HepG2 (cell line): ENCODE results near the gene THPO. TPM values are rescaled to one million over a fixed set of nuclear protein-coding genes. Genes with fewer than 3 reads are reported as not detected.

ENCODE experiments used
- CBX5 ChIP-seq: sonication (generic); formaldehyde crosslinking; IDR thresholded peaks from 2 replicates; pipeline ENCODE4 v1.4.0; 2020; ENCODE audit warnings: missing genetic modification reagents, borderline replicate concordance
- CHD2 ChIP-seq: IDR thresholded peaks from 2 replicates; pipeline ENCODE4 v1.6.1; 2011; ENCODE audit warnings: low read depth, low read length, improper control_type of control experiment
- FOXA3 ChIP-seq: IDR thresholded peaks from 2 replicates; pipeline ENCODE4 v1.6.1; 2016; ENCODE audit warnings: missing genetic modification reagents, missing compliant biosample characterization
- HMGA1 ChIP-seq: sonication (generic); formaldehyde crosslinking; conservative IDR thresholded peaks from 2 replicates; pipeline ENCODE4 v1.4.0; 2020; ENCODE audit warnings: missing genetic modification reagents
- HOXA7 ChIP-seq: sonication (generic); formaldehyde crosslinking; IDR thresholded peaks from 2 replicates; pipeline ENCODE4 v1.8.1; 2022; ENCODE audit warnings: mild to moderate bottlenecking, missing genetic modification reagents, moderate library complexity
- KLF16 ChIP-seq, 2 experiments: sonication (generic) in 1 of 2; formaldehyde crosslinking in 1 of 2; IDR thresholded peaks; 2 replicates each; pipeline versions ENCODE4 v1.6.1 to v1.8.0; 2016 to 2023; ENCODE audit warnings: missing genetic modification reagents in 2 of 2, missing compliant biosample characterization in 1 of 2
- MBD4 ChIP-seq: IDR thresholded peaks from 2 replicates; pipeline ENCODE4 v1.6.1; 2012; ENCODE audit warnings: low read length, inconsistent platforms, borderline replicate concordance
- NCOA1 ChIP-seq: sonication (generic); formaldehyde crosslinking; IDR thresholded peaks from 2 replicates; pipeline ENCODE4 v1.9.0; 2021; ENCODE audit warnings: missing genetic modification reagents
- NCOA5 ChIP-seq: sonication (generic); formaldehyde crosslinking; IDR thresholded peaks from 2 replicates; pipeline ENCODE4 v1.4.0; 2020; ENCODE audit warnings: missing genetic modification reagents
- NFKB2 ChIP-seq: sonication (generic); formaldehyde crosslinking; IDR thresholded peaks from 2 replicates; pipeline ENCODE4 v1.4.0; 2020; ENCODE audit warnings: missing genetic modification reagents, borderline replicate concordance
- NR1H2 ChIP-seq: sonication (generic); formaldehyde crosslinking; IDR thresholded peaks from 2 replicates; pipeline ENCODE4 v1.8.1; 2022; ENCODE audit warnings: low read depth, missing genetic modification reagents, borderline replicate concordance
- RBM22 ChIP-seq: fragments of 200-400 bp; formaldehyde crosslinking; optimal IDR thresholded peaks from 2 replicates; pipeline ENCODE3; 2017; ENCODE audit warnings: mild to moderate bottlenecking, low read length, moderate library complexity
- ZBTB1 ChIP-seq: sonication (generic); formaldehyde crosslinking; IDR thresholded peaks from 2 replicates; pipeline ENCODE4 v1.4.0; 2020; ENCODE audit warnings: missing genetic modification reagents, borderline replicate concordance
- ZFX ChIP-seq: sonication (generic); formaldehyde crosslinking; IDR thresholded peaks from 2 replicates; pipeline ENCODE4 v1.4.0; 2020; ENCODE audit warnings: mild to moderate bottlenecking, low read depth, missing genetic modification reagents, moderate library complexity
- ZMAT3 ChIP-seq: sonication (generic); formaldehyde crosslinking; conservative IDR thresholded peaks from 2 replicates; pipeline ENCODE4 v1.7.0; 2021; ENCODE audit warnings: missing genetic modification reagents
- ZNF101 ChIP-seq: sonication (generic); formaldehyde crosslinking; IDR thresholded peaks from 2 replicates; pipeline ENCODE4 v1.4.0; 2020; ENCODE audit warnings: mild to moderate bottlenecking, low read depth, missing genetic modification reagents, borderline replicate concordance
- ZNF121 ChIP-seq: sonication (generic); formaldehyde crosslinking; IDR thresholded peaks from 2 replicates; pipeline ENCODE4 v1.5.0; 2020; ENCODE audit warnings: mild to moderate bottlenecking, missing genetic modification reagents
- ZNF292 ChIP-seq: sonication (generic); formaldehyde crosslinking; IDR thresholded peaks from 2 replicates; pipeline ENCODE4 v1.8.1; 2022; ENCODE audit warnings: mild to moderate bottlenecking, low read depth, missing genetic modification reagents, borderline replicate concordance
- ZNF530 ChIP-seq: sonication (generic); formaldehyde crosslinking; IDR thresholded peaks from 2 replicates; pipeline ENCODE4 v1.5.0; 2020; ENCODE audit warnings: low read depth, mild to moderate bottlenecking, missing genetic modification reagents
- ZNF619 ChIP-seq: sonication (generic); formaldehyde crosslinking; IDR thresholded peaks from 2 replicates; pipeline ENCODE4 v1.4.0; 2020; ENCODE audit warnings: mild to moderate bottlenecking, missing genetic modification reagents
- ZNF691 ChIP-seq: sonication (generic); formaldehyde crosslinking; IDR thresholded peaks from 2 replicates; pipeline ENCODE4 v1.4.0; 2020; ENCODE audit warnings: missing genetic modification reagents, low read depth, mild to moderate bottlenecking, borderline replicate concordance
- ZNF850 ChIP-seq: sonication (generic); formaldehyde crosslinking; conservative IDR thresholded peaks from 2 replicates; pipeline ENCODE4 v1.9.0; 2021; ENCODE audit warnings: mild to moderate bottlenecking, missing genetic modification reagents
- polyA plus RNA-seq, 8 experiments: library from polyadenylated mRNA; depleted of rRNA in 3 of 8; stranded (reverse) in 7 of 8; unstranded in 1 of 8; fragments of >200 nt; fragmentation: Illumina TruSeq in 4 of 8; extraction: Trizol in 4 of 8; gene quantifications; 2 replicates each; pipeline versions ENCODE4 v1.2.1 to v1.2.3, GENCODE V29; 2011 to 2016; ENCODE audit warnings: low read depth in 4 of 8, missing spikeins in 1 of 8, mixed read lengths in 1 of 8; ENCODE audit not compliant: insufficient read depth in 1 of 8
- total RNA-seq, 5 experiments: library from RNA; depleted of rRNA; stranded (reverse); fragments of >200 nt; fragmentation: Illumina TruSeq; extraction: Trizol; gene quantifications; 2 replicates each; pipeline ENCODE4 v1.2.3, GENCODE V29; 2016; ENCODE audit warnings: low read depth in 1 of 5
- TF ChIP-seq, protein P1 (sequence below): sonication (generic); formaldehyde crosslinking; IDR thresholded peaks from 2 replicates; pipeline ENCODE4 v1.5.1; 2020; ENCODE audit warnings: missing genetic modification reagents, mild to moderate bottlenecking, borderline replicate concordance

Gene THPO
- total and polyA plus RNA-seq, 2 of the 13 experiments (the other 11 are each of a cell fraction or from before 2014, with no cell fraction given) = 2.8 to 4.8 TPM

GRCh38 chr3:184417619-184418327 is 39.8 kb upstream of the THPO start (continued):
- TF ChIP-seq ZNF121 (CRISPR knock-in tag) = peak; percentile 45
- TF ChIP-seq ZBTB1 (CRISPR knock-in tag) = no peak
- no peak for TF ChIP-seq FOXA3 (CRISPR knock-in tag)
- TF ChIP-seq ZNF530 (CRISPR knock-in tag) = no peak
- no peak for TF ChIP-seq HMGA1 (CRISPR knock-in tag)
- no peak for TF ChIP-seq CBX5 (CRISPR knock-in tag)
- TF ChIP-seq NCOA1 = no peak
- TF ChIP-seq ZNF619 (CRISPR knock-in tag) = no peak
- TF ChIP-seq NR1H2 (CRISPR knock-in tag) = no peak
- no peak for TF ChIP-seq ZNF850 (CRISPR knock-in tag)
- no peak for TF ChIP-seq CHD2
- no peak for TF ChIP-seq KLF16 (CRISPR knock-in tag; IDR thresholded peaks at IDR 0.05)
- 0 out of 2 replicates have a peak, but pooled peaks have one; percentile 40 for TF ChIP-seq ZNF691 (CRISPR knock-in tag)
- TF ChIP-seq RBM22 = no peak
- TF ChIP-seq ZNF101 (CRISPR knock-in tag) = no peak
- TF ChIP-seq, protein P1, sequence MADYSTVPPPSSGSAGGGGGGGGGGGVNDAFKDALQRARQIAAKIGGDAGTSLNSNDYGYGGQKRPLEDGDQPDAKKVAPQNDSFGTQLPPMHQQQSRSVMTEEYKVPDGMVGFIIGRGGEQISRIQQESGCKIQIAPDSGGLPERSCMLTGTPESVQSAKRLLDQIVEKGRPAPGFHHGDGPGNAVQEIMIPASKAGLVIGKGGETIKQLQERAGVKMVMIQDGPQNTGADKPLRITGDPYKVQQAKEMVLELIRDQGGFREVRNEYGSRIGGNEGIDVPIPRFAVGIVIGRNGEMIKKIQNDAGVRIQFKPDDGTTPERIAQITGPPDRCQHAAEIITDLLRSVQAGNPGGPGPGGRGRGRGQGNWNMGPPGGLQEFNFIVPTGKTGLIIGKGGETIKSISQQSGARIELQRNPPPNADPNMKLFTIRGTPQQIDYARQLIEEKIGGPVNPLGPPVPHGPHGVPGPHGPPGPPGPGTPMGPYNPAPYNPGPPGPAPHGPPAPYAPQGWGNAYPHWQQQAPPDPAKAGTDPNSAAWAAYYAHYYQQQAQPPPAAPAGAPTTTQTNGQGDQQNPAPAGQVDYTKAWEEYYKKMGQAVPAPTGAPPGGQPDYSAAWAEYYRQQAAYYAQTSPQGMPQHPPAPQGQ = 0 out of 2 replicates have a peak, but pooled peaks have one; percentile 61
- peak; percentile 22; the same call in 1 of the 2 replicates for TF ChIP-seq NFKB2 (CRISPR knock-in tag)
- no peak for TF ChIP-seq ZMAT3 (CRISPR knock-in tag)
- peak; percentile 84 for TF ChIP-seq ZFX (CRISPR knock-in tag)
- TF ChIP-seq NCOA5 (CRISPR knock-in tag) = no peak
- 0 out of 2 replicates have a peak, but pooled peaks have one; percentile 26 for TF ChIP-seq ZNF292 (CRISPR knock-in tag)
- no peak for TF ChIP-seq HOXA7 (CRISPR knock-in tag)
- TF ChIP-seq MBD4 = no peak
